Bronchial epithelial cell (primary cell): ENCODE data around the gene CPSF4L. TPM values are rescaled to one million over a fixed set of nuclear protein-coding genes. Genes with fewer than 3 reads are reported as not detected.
A peak's percentile ranks its signal among the peaks of the same experiment; 100 is the strongest.

Experiments used
- DNase-seq: peaks from one replicate; pipeline ENCODE4 v3.0.0-alpha.2; 2010; ENCODE audit warnings: low read depth
- FAIRE-seq: peaks from 2 replicates; lab custom pipeline; 2011; peaks lifted over from hg19 to GRCh38; lab: Jason Lieb, UNC
- H3K27me3 ChIP-seq: 2 replicates; pipeline ENCODE4 v1.5.1; 2011; ENCODE audit warnings: low read length; ENCODE audit not compliant: control insufficient read depth, insufficient read depth
- H3K36me3 ChIP-seq: 2 replicates; pipeline ENCODE4 v1.5.1; 2011; ENCODE audit warnings: low read length; ENCODE audit not compliant: control insufficient read depth, insufficient read depth
- H3K4me3 ChIP-seq: 2 replicates; pipeline ENCODE4 v1.5.1; 2011; ENCODE audit warnings: mild to moderate bottlenecking, low read depth, low read length, control low read depth
- total RNA-seq: library from RNA; depleted of rRNA; stranded (reverse); fragments of >200 nt; gene quantifications from 2 replicates; pipeline ENCODE4 v1.2.1, GENCODE V29; 2014
- TF ChIP-seq, protein P1 (sequence below): IDR thresholded peaks from 2 replicates; pipeline ENCODE4 v1.5.1; 2011; ENCODE audit warnings: mild to moderate bottlenecking, moderate library complexity, low read length, control low read depth, inconsistent platforms; ENCODE audit not compliant: insufficient read depth, severe bottlenecking

Gene CPSF4L
- total RNA-seq, 1 donor from 2014 or later: not detected

DNA sequence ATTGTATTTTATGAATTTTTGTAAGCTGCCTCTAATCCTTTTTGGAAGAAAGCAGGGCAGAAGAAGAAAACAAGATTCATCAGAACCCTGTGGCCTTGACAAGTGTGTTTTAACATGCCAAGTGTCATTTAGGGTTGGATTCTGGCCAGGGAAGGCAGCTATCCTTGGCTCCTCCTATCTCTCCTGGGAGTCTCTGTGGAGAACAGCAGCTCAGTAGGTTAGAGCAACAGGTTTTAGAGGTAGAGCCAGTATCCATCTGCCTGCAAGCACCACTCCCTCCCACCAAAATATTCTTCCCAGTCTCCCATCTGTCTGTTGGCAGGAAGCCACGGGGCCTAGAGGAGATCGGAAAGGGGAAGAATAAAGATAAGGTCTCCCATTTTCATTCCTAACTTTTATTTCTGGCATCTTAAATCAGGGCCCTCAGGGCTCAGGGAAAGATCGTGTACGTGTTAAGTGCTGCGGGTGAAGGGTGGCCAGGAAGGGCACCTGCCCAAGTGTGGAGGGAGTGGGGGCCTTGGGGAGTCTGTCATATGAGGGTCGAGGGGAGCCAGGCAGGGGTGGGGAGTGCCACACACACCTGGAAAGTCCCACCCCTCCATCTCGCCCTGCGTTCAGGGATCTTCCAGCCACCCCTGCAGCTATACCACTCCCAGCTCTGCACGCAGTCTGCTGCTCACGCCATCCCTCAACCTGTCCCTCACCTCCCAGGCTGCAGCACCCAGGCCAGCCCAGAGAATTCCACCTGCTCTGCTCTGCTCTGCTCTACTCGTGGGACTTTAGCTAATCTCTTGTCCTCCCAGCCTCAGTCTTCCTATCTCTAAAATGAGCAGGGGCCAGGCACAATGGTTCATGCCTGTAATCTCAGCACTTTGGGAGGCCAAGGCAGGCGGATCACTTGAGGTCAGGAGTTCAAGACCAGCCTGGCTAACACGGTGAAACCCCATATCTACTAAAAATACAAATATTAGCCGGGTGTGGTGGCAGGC is 17.1 kb upstream of the CPSF4L start:
- FAIRE-seq: no peak
- DNase-seq: peak; percentile 29
- TF ChIP-seq, protein P1, sequence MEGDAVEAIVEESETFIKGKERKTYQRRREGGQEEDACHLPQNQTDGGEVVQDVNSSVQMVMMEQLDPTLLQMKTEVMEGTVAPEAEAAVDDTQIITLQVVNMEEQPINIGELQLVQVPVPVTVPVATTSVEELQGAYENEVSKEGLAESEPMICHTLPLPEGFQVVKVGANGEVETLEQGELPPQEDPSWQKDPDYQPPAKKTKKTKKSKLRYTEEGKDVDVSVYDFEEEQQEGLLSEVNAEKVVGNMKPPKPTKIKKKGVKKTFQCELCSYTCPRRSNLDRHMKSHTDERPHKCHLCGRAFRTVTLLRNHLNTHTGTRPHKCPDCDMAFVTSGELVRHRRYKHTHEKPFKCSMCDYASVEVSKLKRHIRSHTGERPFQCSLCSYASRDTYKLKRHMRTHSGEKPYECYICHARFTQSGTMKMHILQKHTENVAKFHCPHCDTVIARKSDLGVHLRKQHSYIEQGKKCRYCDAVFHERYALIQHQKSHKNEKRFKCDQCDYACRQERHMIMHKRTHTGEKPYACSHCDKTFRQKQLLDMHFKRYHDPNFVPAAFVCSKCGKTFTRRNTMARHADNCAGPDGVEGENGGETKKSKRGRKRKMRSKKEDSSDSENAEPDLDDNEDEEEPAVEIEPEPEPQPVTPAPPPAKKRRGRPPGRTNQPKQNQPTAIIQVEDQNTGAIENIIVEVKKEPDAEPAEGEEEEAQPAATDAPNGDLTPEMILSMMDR: no peak
- no peaks in the 10 kb centered on the region for H3K27me3 ChIP-seq
- H3K4me3 ChIP-seq: no peak overlapping the region
- peaks cover 4% of the 10 kb centered on the region for H3K36me3 ChIP-seq

DNA sequence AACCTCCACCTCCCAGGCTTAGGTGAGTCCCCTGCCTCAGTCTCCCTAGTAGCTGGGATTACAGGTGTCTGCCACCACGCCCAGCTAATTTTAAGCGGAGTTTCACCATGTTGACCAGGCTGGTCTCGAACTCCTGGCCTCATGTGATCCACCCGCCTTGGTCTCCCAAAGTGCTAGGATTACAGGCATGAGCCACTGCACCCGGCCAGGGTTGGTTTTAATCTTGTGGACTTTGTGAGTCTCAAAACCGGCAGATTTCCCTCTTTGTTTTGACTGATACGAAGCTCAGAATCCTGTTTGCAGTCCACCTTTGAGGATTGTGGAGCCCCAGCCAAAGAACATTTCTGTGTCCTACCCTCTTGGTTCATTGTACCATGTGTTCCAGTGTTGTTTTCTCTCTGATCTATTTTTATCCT is 16.4 kb upstream of the CPSF4L start:
- peaks cover 4% of the 10 kb centered on the region for H3K36me3 ChIP-seq
- H3K4me3 ChIP-seq: no peak overlapping the region
- FAIRE-seq (no peak), DNase-seq (no peak)
- TF ChIP-seq, protein P1: no peak
- H3K27me3 ChIP-seq: no peaks in the 10 kb centered on the region

DNA sequence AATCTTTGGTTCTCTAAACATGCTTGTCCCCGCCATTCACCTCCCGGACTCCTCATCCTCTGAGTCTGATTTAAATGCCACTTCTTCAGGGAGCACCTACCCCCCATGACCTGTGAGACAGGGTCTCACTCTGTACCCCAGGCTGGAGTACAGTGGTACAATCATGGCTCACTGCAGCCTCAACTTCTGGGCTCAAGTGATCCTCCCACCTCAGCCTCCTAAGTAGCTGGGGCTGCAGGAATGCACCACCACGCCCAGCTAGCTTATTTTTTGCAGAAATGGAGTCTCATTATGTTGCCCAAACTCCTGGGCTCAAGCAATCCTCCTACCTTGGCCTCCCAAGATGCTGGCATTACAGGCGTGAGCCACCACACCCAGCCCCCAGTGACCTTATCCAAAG is 12.8 kb upstream of the CPSF4L start:
- H3K4me3 ChIP-seq: no peak overlapping the region
- no peak for DNase-seq
- no peak for FAIRE-seq
- H3K36me3 ChIP-seq: no peaks in the 10 kb centered on the region
- H3K27me3 ChIP-seq: no peaks in the 10 kb centered on the region
- TF ChIP-seq, protein P1: no peak

DNA sequence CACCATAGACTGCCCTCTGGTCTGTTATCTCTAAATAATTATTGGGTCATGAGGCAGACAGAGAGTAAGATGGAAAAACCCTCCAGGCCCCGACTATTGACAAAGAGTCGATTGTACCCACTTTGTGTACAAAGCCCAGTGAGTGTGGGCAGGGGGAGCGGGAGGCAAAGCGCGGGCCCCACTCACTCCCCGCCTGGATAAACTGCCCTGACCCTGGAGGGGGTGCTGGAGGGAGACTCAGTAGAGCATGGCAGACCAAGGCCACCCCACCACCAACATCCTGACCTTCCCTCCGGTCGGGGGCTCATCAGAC is 11.2 kb upstream of the CPSF4L start:
- no peak for DNase-seq
- no peaks in the 10 kb centered on the region for H3K36me3 ChIP-seq
- no peak for FAIRE-seq
- TF ChIP-seq, protein P1: no peak
- H3K4me3 ChIP-seq: no peak overlapping the region
- H3K27me3 ChIP-seq: no peaks in the 10 kb centered on the region

DNA sequence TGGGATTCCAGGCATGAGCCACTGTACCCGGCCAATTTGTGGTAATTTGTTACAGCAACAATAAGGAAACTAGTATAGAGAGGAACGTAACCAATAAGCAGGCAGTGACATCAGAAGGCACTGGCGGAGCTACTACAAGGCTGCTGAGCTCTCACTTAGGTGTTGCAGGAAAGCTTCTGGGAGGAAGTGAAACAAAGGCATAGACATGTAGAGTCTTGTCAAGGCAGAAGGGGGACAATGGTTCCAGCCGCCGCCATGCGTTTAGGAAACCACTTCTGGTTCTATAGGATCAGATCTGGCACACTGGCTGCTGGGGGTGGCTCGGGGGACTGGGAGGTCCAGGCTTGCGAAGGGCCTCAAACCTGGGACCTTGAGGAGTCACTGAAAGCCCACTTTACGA is 9.4 kb upstream of the CPSF4L start:
- FAIRE-seq (no peak), DNase-seq (peak; percentile 91)
- H3K36me3 ChIP-seq: no peaks in the 10 kb centered on the region
- H3K4me3 ChIP-seq: no peak overlapping the region
- TF ChIP-seq, protein P1: no peak
- no peaks in the 10 kb centered on the region for H3K27me3 ChIP-seq

DNA sequence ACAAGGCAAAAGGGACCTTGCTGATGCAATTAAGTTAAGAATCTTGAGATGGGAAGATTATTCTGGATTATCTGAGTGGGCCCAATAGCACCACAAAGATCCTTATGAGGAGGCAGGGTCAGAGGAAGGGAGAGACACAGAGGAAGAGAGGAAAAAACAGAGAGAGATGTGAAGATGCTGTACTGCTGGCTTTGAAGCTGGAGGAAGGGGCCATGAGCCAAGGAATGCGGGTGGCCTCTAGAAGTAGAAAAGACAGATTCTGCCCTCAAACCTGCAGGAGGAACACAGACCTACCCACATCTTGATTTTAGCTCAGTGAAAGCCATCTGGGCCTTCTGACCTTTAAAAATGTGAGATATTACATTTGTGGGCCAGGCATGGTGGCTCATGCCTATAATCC is 8.1 kb upstream of the CPSF4L start:
- Histone ChIP-seq H3K4me3 (no peak overlapping the region), H3K27me3 (no peaks in the 10 kb centered on the region), H3K36me3 (no peaks in the 10 kb centered on the region)
- no peak for DNase-seq
- TF ChIP-seq, protein P1: no peak
- FAIRE-seq: no peak
